Neural cell (in vitro differentiated cells): Measurements from ENCODE around the gene VEPH1.

Experiments used
- CTCF ChIP-seq: fragments of 450-650 bp; IDR thresholded peaks from 2 replicates; pipeline ENCODE4 v1.5.1; 2014; ENCODE audit warnings: antibody characterized with exemption, mild to moderate bottlenecking, moderate library complexity; ENCODE audit not compliant: poor library complexity, severe bottlenecking
- EP300 ChIP-seq: fragments of 450-650 bp; conservative IDR thresholded peaks from 2 replicates; pipeline ENCODE4 v1.6.1; 2014; ENCODE audit warnings: antibody characterized with exemption, mild to moderate bottlenecking, moderate library complexity; ENCODE audit not compliant: poor library complexity, severe bottlenecking
- EZH2 ChIP-seq: fragments of 200-600, 300-800 bp; shearing (Covaris generic), sonication (generic); IDR thresholded peaks from 2 replicates; pipeline ENCODE4 v1.6.1; 2014; ENCODE audit warnings: antibody characterized with exemption, low read length, borderline replicate concordance, mild to moderate bottlenecking; ENCODE audit not compliant: insufficient read depth, poor library complexity, severe bottlenecking
- POLR2AphosphoS5 ChIP-seq: IDR thresholded peaks from 2 replicates; pipeline ENCODE4 v1.6.1; 2012
- RAD21 ChIP-seq: fragments of 450-650 bp; conservative IDR thresholded peaks from 2 replicates; pipeline ENCODE4 v1.6.1; 2014; ENCODE audit warnings: antibody characterized with exemption, mild to moderate bottlenecking, moderate library complexity
- SMC3 ChIP-seq: fragments of 450-650 bp; conservative IDR thresholded peaks from 2 replicates; pipeline ENCODE4 v1.6.1; 2014; ENCODE audit warnings: antibody characterized with exemption, mild to moderate bottlenecking, moderate library complexity; ENCODE audit not compliant: poor library complexity
- TAF1 ChIP-seq: IDR thresholded peaks from 2 replicates; pipeline ENCODE4 v1.6.1; 2012; ENCODE audit warnings: low read depth

DNA sequence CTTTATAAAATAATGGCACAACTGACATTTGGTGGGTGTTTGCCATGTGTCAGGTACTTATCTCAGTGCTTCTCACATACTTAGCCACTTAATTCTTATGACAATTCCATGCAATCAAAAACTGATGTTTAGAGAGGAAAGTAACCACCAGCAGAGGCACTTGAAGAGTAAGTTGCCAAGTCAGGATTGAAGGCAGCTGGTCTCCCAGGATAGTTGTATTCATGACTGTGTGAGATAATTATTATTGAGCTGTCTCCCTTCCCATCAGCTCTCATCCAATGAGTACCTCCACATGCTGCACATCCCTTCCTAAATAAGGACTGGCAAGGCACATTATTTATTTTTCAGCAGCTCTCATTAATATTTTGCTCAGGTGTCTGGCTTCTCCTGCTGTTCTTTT lies 4.8 kb downstream of the VEPH1 start:
- TF ChIP-seq EP300: no peak
- no peak for TF ChIP-seq CTCF
- TF ChIP-seq EZH2: no peak
- no peak for TF ChIP-seq TAF1
- no peak for TF ChIP-seq POLR2AphosphoS5
- no peak for TF ChIP-seq SMC3
- TF ChIP-seq RAD21: no peak
